Measurements from ENCODE around the gene DACH1. TPM values are rescaled to one million over a fixed set of nuclear protein-coding genes. Genes with fewer than 3 reads are reported as not detected.

DACH1 gene
- total and polyA plus RNA-seq, 2 donors (not counting 1 experiment from before 2014, with no cell fraction given) = 0.02 to 0.33 TPM

DNA sequence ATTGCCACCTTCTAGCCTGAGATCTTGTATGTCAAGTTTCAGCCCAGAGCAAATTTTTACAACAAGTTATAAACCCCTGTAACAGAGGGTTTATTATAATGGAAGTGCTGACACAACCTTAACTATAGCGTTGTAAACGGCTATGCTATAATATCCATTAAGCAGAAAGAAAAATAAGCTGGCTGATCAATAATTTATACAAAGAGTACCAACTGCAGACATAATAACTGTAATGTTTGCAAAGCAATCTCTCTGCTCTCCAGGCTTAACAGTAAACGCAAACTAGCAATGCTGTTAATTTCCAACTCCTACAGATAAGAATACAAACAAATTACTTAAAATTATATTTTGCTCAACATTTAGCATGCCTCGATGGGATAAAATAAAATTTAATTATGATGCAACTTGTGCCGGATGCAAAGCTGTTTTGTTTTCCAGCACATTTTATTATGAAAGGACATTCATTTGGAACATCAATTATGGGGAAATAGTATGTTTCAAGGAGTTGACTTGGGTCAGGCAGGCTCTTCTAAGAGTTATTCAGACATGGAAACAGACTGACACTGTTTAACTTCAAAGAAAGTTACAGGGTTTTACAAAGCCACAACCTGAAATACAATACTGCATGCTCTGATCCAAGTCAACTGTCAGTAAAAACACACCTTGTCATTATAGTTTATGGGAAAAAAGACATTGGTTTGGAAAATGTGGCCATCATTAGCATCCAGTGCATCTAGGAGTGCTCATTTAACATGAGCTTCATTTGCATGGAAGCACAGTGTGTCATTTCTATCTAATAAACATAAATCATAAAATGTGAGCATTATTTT, 6.6 kb upstream of the DACH1 start:
- H3K9ac ChIP-seq (ENCODE audit: insufficient read depth, low read length) = no peak overlapping the region
- no peaks in the 10 kb centered on the region for H3K9me3 ChIP-seq (ENCODE audit: control insufficient read depth, insufficient read depth, low read depth, low read length)
- no peak overlapping the region for H3K4me2 ChIP-seq (ENCODE audit: extremely low read depth, insufficient read depth, low read length)
- H3K36me3 ChIP-seq (ENCODE audit: control insufficient read depth, insufficient read depth, low read length) = no peaks in the 10 kb centered on the region
- no peak for DNase-seq (ENCODE audit: low read depth in 2 of 2)
- no peak overlapping the region for H3K4me3 ChIP-seq (replicated peaks in 1 of 4; ENCODE audit: control extremely low read depth in 1 of 4, insufficient read depth in 1 of 4, low read depth in 3 of 4, low read length in 4 of 4)
- H3K27me3 ChIP-seq (ENCODE audit: control insufficient read depth, insufficient read depth, low read length) = no peaks in the 10 kb centered on the region
- no peak overlapping the region for H2AFZ ChIP-seq (ENCODE audit: low read length)
- TF ChIP-seq, protein P1, sequence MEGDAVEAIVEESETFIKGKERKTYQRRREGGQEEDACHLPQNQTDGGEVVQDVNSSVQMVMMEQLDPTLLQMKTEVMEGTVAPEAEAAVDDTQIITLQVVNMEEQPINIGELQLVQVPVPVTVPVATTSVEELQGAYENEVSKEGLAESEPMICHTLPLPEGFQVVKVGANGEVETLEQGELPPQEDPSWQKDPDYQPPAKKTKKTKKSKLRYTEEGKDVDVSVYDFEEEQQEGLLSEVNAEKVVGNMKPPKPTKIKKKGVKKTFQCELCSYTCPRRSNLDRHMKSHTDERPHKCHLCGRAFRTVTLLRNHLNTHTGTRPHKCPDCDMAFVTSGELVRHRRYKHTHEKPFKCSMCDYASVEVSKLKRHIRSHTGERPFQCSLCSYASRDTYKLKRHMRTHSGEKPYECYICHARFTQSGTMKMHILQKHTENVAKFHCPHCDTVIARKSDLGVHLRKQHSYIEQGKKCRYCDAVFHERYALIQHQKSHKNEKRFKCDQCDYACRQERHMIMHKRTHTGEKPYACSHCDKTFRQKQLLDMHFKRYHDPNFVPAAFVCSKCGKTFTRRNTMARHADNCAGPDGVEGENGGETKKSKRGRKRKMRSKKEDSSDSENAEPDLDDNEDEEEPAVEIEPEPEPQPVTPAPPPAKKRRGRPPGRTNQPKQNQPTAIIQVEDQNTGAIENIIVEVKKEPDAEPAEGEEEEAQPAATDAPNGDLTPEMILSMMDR (conservative IDR thresholded peaks at IDR 0.05 in 1 of 2, IDR thresholded peaks at IDR 0.05 in 1 of 2; ENCODE audit: low read depth in 1 of 2, low read length in 2 of 2) = no peak
- no peak for TF ChIP-seq EZH2 (IDR thresholded peaks at IDR 0.05; ENCODE audit: low read length, missing control alignments)
- no peaks in the 10 kb centered on the region for H4K20me1 ChIP-seq (ENCODE audit: control insufficient read depth, extremely low read depth, insufficient read depth, low read length)
- no peak overlapping the region for H3K27ac ChIP-seq (ENCODE audit: insufficient read depth, low read length)
- H3K4me1 ChIP-seq (ENCODE audit: control insufficient read depth, extremely low read depth, insufficient read depth, low read length) = no peaks in the 10 kb centered on the region
- H3K79me2 ChIP-seq (ENCODE audit: control insufficient read depth, insufficient read depth, low read length) = no peaks in the 10 kb centered on the region

DNA sequence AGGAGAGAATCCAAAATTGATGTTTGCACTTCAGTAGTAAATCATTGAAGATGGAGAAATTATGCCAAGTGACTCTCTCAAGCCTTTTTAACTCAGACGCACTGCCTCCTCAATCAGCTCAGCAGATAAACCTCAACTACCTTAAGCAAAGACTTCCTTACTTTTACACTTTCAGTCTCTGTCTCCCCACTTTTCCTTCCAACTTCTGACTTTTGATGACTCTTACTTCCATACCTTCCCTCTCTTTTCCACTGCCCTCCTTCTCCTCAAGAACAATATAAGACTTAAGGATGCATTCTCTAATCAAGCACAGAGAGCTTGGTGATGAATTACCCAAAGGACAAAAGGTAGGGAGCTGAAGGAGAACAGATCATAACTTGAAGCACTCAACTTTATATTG, 4.8 kb upstream of the DACH1 start:
- Histone ChIP-seq H3K79me2 (ENCODE audit: control insufficient read depth, insufficient read depth, low read length) (no peaks in the 10 kb centered on the region), H3K27ac (ENCODE audit: insufficient read depth, low read length) (no peak overlapping the region), H3K9ac (ENCODE audit: insufficient read depth, low read length) (no peak overlapping the region), H3K9me3 (ENCODE audit: control insufficient read depth, insufficient read depth, low read depth, low read length) (no peaks in the 10 kb centered on the region), H4K20me1 (ENCODE audit: control insufficient read depth, extremely low read depth, insufficient read depth, low read length) (no peaks in the 10 kb centered on the region), H2AFZ (ENCODE audit: low read length) (no peak overlapping the region), H3K4me2 (ENCODE audit: extremely low read depth, insufficient read depth, low read length) (no peak overlapping the region), H3K36me3 (ENCODE audit: control insufficient read depth, insufficient read depth, low read length) (no peaks in the 10 kb centered on the region), H3K27me3 (ENCODE audit: control insufficient read depth, insufficient read depth, low read length) (no peaks in the 10 kb centered on the region), H3K4me3 (replicated peaks in 1 of 4; ENCODE audit: control extremely low read depth in 1 of 4, insufficient read depth in 1 of 4, low read depth in 3 of 4, low read length in 4 of 4) (no peak overlapping the region), H3K4me1 (ENCODE audit: control insufficient read depth, extremely low read depth, insufficient read depth, low read length) (no peaks in the 10 kb centered on the region)
- DNase-seq (ENCODE audit: low read depth in 2 of 2) = no peak
- TF ChIP-seq, protein P1 (conservative IDR thresholded peaks at IDR 0.05 in 1 of 2, IDR thresholded peaks at IDR 0.05 in 1 of 2; ENCODE audit: low read depth in 1 of 2, low read length in 2 of 2) = no peak
- TF ChIP-seq EZH2 (IDR thresholded peaks at IDR 0.05; ENCODE audit: low read length, missing control alignments) = no peak

DNA sequence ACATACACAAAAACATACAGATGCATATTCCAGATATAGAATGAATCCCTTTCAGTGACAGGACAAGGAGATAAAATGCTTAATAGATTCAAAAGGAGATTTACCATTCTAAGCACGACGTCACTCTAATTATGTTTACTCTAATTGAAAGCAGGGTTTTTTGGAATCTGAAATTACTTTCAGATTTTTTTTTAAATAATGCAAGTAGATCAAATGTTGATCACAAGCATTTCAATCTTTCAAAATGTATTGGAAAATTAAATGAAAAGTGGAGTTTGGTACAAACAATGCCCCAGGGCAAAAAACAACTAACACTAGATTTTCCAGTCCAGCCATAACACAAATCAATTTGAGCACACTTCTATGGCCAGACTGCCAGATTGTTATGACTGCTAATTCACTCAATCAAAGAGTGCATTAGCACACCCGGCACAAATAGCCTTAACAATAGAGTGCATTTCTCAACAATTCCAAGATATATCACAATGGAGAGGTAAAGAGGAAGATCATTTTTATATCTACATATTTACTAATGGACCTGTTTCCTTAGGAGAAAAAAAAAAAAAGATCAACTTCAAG, 4.3 kb upstream of the DACH1 start:
- H3K9ac ChIP-seq (ENCODE audit: insufficient read depth, low read length) = no peak overlapping the region
- no peak overlapping the region for H2AFZ ChIP-seq (ENCODE audit: low read length)
- H3K27ac ChIP-seq (ENCODE audit: insufficient read depth, low read length) = no peak overlapping the region
- H3K4me1 ChIP-seq (ENCODE audit: control insufficient read depth, extremely low read depth, insufficient read depth, low read length) = no peaks in the 10 kb centered on the region
- H3K4me2 ChIP-seq (ENCODE audit: extremely low read depth, insufficient read depth, low read length) = no peak overlapping the region
- TF ChIP-seq, protein P1 (conservative IDR thresholded peaks at IDR 0.05 in 1 of 2, IDR thresholded peaks at IDR 0.05 in 1 of 2; ENCODE audit: low read depth in 1 of 2, low read length in 2 of 2) = no peak
- no peak for TF ChIP-seq EZH2 (IDR thresholded peaks at IDR 0.05; ENCODE audit: low read length, missing control alignments)
- no peaks in the 10 kb centered on the region for H3K36me3 ChIP-seq (ENCODE audit: control insufficient read depth, insufficient read depth, low read length)
- no peaks in the 10 kb centered on the region for H4K20me1 ChIP-seq (ENCODE audit: control insufficient read depth, extremely low read depth, insufficient read depth, low read length)
- H3K4me3 ChIP-seq (replicated peaks in 1 of 4; ENCODE audit: control extremely low read depth in 1 of 4, insufficient read depth in 1 of 4, low read depth in 3 of 4, low read length in 4 of 4) = no peak overlapping the region
- no peaks in the 10 kb centered on the region for H3K9me3 ChIP-seq (ENCODE audit: control insufficient read depth, insufficient read depth, low read depth, low read length)
- H3K27me3 ChIP-seq (ENCODE audit: control insufficient read depth, insufficient read depth, low read length) = no peaks in the 10 kb centered on the region
- no peaks in the 10 kb centered on the region for H3K79me2 ChIP-seq (ENCODE audit: control insufficient read depth, insufficient read depth, low read length)
- DNase-seq (ENCODE audit: low read depth in 2 of 2) = no peak

Data from fibroblast of lung (primary cell).